Esophagus squamous epithelium (tissue), 5 donors: ENCODE measurements around the gene PKP2. TPM values are rescaled to one million over a fixed set of nuclear protein-coding genes. Genes with fewer than 3 reads are reported as not detected.
A peak's percentile ranks its signal among the peaks of the same experiment; 100 is the strongest.
"Not testable (repeated sequence)": the region's sequence is repeated elsewhere in the genome, so short reads cannot be mapped to it uniquely, and the experiment has no call there.

Experiments used
- DNase-seq: peaks from one replicate; lab custom pipeline; 2025; lab: John Stamatoyannopoulos, UW
- H3K27ac ChIP-seq, 4 donors: fragments of 200-600 bp; sonication (generic); one replicate each; pipeline ENCODE4 v1.5.1; 2016 to 2019; ENCODE audit warnings: mild to moderate bottlenecking in 1 of 4
- H3K27me3 ChIP-seq, 4 donors: fragments of 200-600 bp; sonication (generic); 1 replicate in 3 of 4; 2 replicates in 1 of 4; pipeline versions ENCODE4 v1.5.1 to v1.6.0; 2017 to 2021; ENCODE audit warnings: antibody characterized with exemption in 1 of 4
- H3K36me3 ChIP-seq, 3 donors: fragments of 200-600 bp; sonication (generic); one replicate each; pipeline ENCODE4 v1.5.1; 2016 to 2019
- H3K4me1 ChIP-seq, 3 donors: fragments of 200-600 bp; sonication (generic); one replicate each; pipeline ENCODE4 v1.5.1; 2017 to 2019
- H3K4me3 ChIP-seq, 4 donors: fragments of 200-600 bp; sonication (generic); 1 replicate in 3 of 4; 2 replicates in 1 of 4; pipeline ENCODE4 v1.5.1; 2016 to 2019; ENCODE audit warnings: mild to moderate bottlenecking in 2 of 4, moderate library complexity in 1 of 4
- H3K9me3 ChIP-seq, 3 donors: fragments of 200-600 bp; sonication (generic); one replicate each; pipeline ENCODE4 v1.5.1; 2016 to 2019
- CTCF ChIP-seq, 6 experiments: fragments of 450-650 bp in 4 of 6; fragments of 200-600 bp in 2 of 6; sonication (generic) in 2 of 6; IDR thresholded peaks; one replicate each; pipeline ENCODE4 v1.5.1; 2016 to 2019; ENCODE audit warnings: antibody characterized with exemption in 6 of 6, mild to moderate bottlenecking in 4 of 6, moderate library complexity in 4 of 6
- POLR2A ChIP-seq, 4 donors: fragments of 450-650 bp; IDR thresholded peaks; one replicate each; pipeline ENCODE4 v1.6.1; 2017; ENCODE audit warnings: antibody characterized with exemption in 4 of 4, mild to moderate bottlenecking in 4 of 4, moderate library complexity in 3 of 4
- WGBS, 2 donors: methylation state at CpG; one replicate each; pipeline ENCODE4 v1.1.5; 2018; 5-methylcytosine and 5-hydroxymethylcytosine counted together
- intact Hi-C: fragments of 100-400 bp; cut with DNase I; formaldehyde crosslinking; loops from one replicate; pipeline ENCODE4 v1.15.0; 2022
- total RNA-seq, 4 donors: library from RNA; depleted of rRNA; stranded (reverse); fragments of >200 nt; gene quantifications; one replicate each; pipeline ENCODE4 v1.1.0, GENCODE V29; 2016
- donor health status: DM: yes; HTN: yes; CAD: no.

Gene PKP2
- total RNA-seq, 4 donors from 2014 or later = 8.5 to 22.5 (median 21.6) TPM

GRCh38 chr12:32876004-32876403 lies 20.6 kb downstream of the PKP2 start:
- intact Hi-C loops = no loop called here
- Histone ChIP-seq H3K4me3 (no peak overlapping the region), H3K36me3 (peaks cover 0 to 14% (median 0%) of the 10 kb centered on the region in 3 donors), H3K9me3 (no peaks in the 10 kb centered on the region), H3K27ac (no peak overlapping the region), H3K27me3 (no peaks in the 10 kb centered on the region), H3K4me1 (peaks cover 0 to 27% (median 5%) of the 10 kb centered on the region in 3 donors)
- WGBS, 2 donors = 73 to 98% methylated on average over 2 of the region's 2 CpGs
- DNase-seq = no peak
- TF ChIP-seq CTCF (IDR thresholded peaks at IDR 0.05) (no peak), POLR2A (IDR thresholded peaks at IDR 0.05) (no peak)

- TF ChIP-seq CTCF (IDR thresholded peaks at IDR 0.05) = no peak
- Histone ChIP-seq H3K4me3 (no peak overlapping the region), H3K27ac (no peak overlapping the region), H3K27me3 (no peaks in the 10 kb centered on the region), H3K9me3 (no peaks in the 10 kb centered on the region), H3K4me1 (peaks cover 0 to 37% (median 6%) of the 10 kb centered on the region in 3 donors), H3K36me3 (peaks cover 0 to 14% (median 0%) of the 10 kb centered on the region in 3 donors)
- WGBS, 2 donors = 50 to 100% methylated on average over 1 of the region's 1 CpG
- intact Hi-C loops = no loop called here
- DNase-seq = no peak
These were observed 21.6 kb downstream of the PKP2 start for GRCh38 chr12:32874975-32875374.

- intact Hi-C loops = no loop called here
These were observed 22.5 kb downstream of the PKP2 start for GRCh38 chr12:32874078-32874477.

GRCh38 chr12:32872416-32872815 lies 24.2 kb downstream of the PKP2 start:
- H3K27me3 ChIP-seq, intact Hi-C loops, H3K9me3 ChIP-seq, H3K4me3 ChIP-seq, H3K36me3 ChIP-seq, H3K27ac ChIP-seq, DNase-seq: not testable (repeated sequence)
- H3K4me1 ChIP-seq = peaks cover 0 to 42% (median 8%) of the 10 kb centered on the region in 3 donors
- 34 to 52% methylated on average over 5 of the region's 5 CpGs for WGBS, 2 donors

More at GRCh38 chr12:32874078-32874477, 22.5 kb downstream of the PKP2 start:
- Histone ChIP-seq H3K9me3 (no peaks in the 10 kb centered on the region), H3K4me1 (peaks cover 0 to 42% (median 8%) of the 10 kb centered on the region in 3 donors), H3K27ac (no peak overlapping the region), H3K36me3 (peaks cover 0 to 14% (median 0%) of the 10 kb centered on the region in 3 donors), H3K4me3 (no peak overlapping the region), H3K27me3 (no peaks in the 10 kb centered on the region)
- 29 to 40% methylated on average over 3 of the region's 3 CpGs for WGBS, 2 donors
- DNase-seq = no peak
- TF ChIP-seq POLR2A (IDR thresholded peaks at IDR 0.05) (no peak), CTCF (IDR thresholded peaks at IDR 0.05) (no peak)

- WGBS, 2 donors = 10 to 18% methylated on average over 3 of the region's 3 CpGs
- Histone ChIP-seq H3K36me3 (no peaks in the 10 kb centered on the region), H3K9me3 (no peaks in the 10 kb centered on the region), H3K27me3 (no peaks in the 10 kb centered on the region), H3K4me3 (no peak overlapping the region), H3K4me1 (peaks cover 0 to 42% (median 8%) of the 10 kb centered on the region in 3 donors), H3K27ac (peak overlapping the region in 1 of 4 donors; percentile 9)
- intact Hi-C loops = no loop called here
- TF ChIP-seq CTCF (IDR thresholded peaks at IDR 0.05) (no peak), POLR2A (IDR thresholded peaks at IDR 0.05) (no peak)
- DNase-seq = no peak
These were observed 25.9 kb downstream of the PKP2 start for GRCh38 chr12:32870716-32871115.

- Histone ChIP-seq H3K9me3 (no peaks in the 10 kb centered on the region), H3K36me3 (no peaks in the 10 kb centered on the region), H3K27ac (no peak overlapping the region), H3K4me3 (no peak overlapping the region), H3K4me1 (peaks cover 0 to 38% (median 8%) of the 10 kb centered on the region in 3 donors), H3K27me3 (no peaks in the 10 kb centered on the region)
- no peak for DNase-seq
- intact Hi-C loops = no loop called here
- TF ChIP-seq POLR2A (IDR thresholded peaks at IDR 0.05) (no peak), CTCF (IDR thresholded peaks at IDR 0.05) (no peak)
- 92 to 93% methylated on average over 7 of the region's 8 CpGs for whole genome bisulfite sequencing, 2 donors
These were observed 27.7 kb downstream of the PKP2 start for GRCh38 chr12:32868885-32869284.
